ENCODE results near the gene EDEM3.

GRCh38 chr1:184745110-184745509, 9.5 kb downstream of the EDEM3 start:
- TF ChIP-seq ARNT (IDR thresholded peaks at IDR 0.05) (no peak), FOXM1 (IDR thresholded peaks at IDR 0.05; ENCODE audit: borderline replicate concordance) (no peak), FOXA1 (IDR thresholded peaks at IDR 0.05) (no peak), HDGF (IDR thresholded peaks at IDR 0.05; ENCODE audit: borderline replicate concordance) (no peak), TARDBP (IDR thresholded peaks at IDR 0.05) (no peak), NFRKB (IDR thresholded peaks at IDR 0.05) (no peak), PKNOX1 (IDR thresholded peaks at IDR 0.05) (no peak), FOXK2 (IDR thresholded peaks at IDR 0.05) (no peak), BHLHE40 (IDR thresholded peaks at IDR 0.05; ENCODE audit: borderline replicate concordance) (no peak), ZNF384 (IDR thresholded peaks at IDR 0.05) (no peak)
